ENCODE data around the gene SLC37A1.

SLC37A1 gene

GRCh38 chr21:42507418-42507817 is 6.2 kb upstream of the SLC37A1 start:
- DNase-seq (ENCODE audit: low spot score) = no peak

DNA sequence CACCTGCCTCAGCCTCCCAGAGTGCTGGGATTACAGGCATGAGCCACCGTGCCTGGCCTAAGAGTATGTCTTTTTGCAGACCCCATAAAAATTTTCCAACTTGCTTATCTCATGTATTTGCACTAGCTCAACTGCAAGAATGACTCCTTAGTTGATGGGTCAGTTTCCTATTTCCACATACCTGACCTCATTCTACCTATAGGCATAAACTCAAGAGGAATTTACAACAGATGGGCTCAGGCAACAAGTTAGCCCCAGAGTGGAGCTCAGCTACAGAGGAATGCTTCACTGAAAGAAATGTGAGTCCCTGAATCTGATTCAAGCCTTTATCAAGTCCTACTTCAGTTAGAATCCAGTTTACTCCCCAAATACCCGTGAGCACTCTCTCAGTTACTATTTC is 5.3 kb upstream of the SLC37A1 start:
- no peak for DNase-seq (ENCODE audit: low spot score)

DNA sequence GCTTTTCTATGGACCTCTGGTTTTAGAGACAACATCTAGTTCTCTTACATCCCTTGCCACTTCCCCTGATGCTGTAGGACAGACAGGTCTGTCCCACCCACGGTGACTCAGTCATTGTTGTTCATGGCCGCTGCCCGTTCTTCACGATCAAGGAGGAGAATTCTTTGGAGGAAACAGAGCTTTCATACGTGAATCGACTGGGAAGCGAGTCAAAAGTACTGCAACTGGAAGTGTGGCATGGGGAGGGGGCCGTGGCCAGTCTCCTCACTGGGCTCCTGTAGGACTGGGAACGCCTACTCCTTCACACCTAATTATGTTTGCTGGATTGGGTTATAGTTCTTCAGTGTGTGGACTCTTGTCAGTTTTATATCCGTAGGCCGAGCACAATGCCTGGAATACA is 4.4 kb upstream of the SLC37A1 start:
- DNase-seq (ENCODE audit: low spot score) = no peak

DNA sequence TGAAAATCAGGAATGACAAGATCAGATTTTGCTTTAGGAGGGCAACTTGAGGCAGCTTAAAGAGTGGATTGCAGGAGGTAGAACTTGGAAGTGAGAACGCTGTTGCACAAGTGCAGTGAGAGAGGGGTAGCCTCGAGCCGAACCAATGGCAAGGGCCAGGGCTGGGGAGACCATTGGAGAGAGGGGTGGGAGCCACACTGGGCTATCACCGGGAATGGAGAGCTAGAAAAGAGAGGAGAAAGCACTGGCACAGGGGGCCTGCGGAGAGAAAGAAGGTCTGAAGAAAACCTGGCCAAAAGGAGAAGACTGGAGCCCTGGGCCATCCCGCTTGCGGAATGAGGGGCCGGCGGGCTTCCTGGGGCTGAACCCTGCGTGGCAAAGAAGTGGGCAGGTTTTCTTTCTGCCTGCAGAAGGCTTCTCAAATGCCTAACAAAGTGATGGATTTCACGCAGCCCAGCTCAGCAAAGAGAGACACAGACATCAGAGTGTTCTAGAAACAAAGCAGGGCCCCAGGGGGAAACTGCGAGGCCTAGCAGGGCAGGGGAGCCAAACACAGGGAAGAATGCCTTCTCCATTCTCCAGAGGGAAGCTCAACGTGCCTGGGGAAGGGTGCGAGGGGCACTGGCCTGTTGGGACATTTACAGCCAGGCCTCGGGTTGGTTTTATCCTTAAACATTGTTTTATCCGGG is 1.2 kb upstream of the SLC37A1 start:
- no peak for DNase-seq (ENCODE audit: low spot score)

DNA sequence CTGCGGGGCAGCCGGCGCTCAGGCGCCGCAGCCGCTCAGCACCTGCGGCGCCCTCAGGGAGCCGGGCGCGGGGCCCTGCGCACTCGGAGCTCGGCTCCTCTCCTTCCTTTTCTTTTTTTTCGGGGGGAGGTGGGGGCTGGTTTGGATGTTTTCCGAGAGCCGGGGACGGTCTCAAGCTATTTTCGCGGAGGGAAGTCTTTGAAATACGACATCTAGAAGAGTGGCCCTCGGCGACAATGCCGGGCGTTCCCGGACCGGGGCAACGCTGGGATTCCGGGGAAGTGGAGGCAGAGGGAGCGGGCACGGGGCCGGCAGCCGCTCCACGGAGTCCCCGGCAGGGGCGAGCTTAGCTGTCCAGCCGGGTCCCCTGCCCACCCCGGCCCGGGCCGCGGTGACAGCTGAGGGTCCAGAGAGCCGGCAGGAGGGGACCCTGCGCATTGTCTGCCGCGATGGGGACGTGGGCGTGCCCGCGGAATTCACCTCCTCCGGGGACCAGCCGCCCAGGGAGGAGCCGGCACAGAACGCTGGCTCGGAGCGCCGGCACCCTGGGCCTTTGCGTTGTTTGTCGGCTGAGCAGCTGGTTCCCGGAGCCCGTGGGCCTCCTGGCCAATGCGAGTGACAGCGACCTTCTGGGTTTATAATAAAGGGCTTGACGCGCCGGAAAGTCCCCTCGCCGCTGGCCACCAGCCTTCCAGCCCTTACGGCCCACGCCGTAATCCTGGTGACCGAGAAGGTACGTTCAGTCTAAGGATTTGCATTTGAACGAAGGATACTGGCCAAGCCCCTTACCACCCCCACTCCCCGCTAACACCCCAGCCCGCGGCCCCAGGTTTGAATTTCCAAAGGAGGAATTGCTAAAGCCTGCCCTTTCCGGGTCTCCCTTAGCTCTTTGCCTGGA is 582 bp downstream of the SLC37A1 start:
- no peak for DNase-seq (ENCODE audit: low spot score)

- no peak for DNase-seq (ENCODE audit: low spot score)
Measured at GRCh38 chr21:42514883-42515228, 1.2 kb downstream of the SLC37A1 start.

GRCh38 chr21:42515708-42516502 is 2.3 kb downstream of the SLC37A1 start:
- DNase-seq (ENCODE audit: low spot score) = no peak

DNA sequence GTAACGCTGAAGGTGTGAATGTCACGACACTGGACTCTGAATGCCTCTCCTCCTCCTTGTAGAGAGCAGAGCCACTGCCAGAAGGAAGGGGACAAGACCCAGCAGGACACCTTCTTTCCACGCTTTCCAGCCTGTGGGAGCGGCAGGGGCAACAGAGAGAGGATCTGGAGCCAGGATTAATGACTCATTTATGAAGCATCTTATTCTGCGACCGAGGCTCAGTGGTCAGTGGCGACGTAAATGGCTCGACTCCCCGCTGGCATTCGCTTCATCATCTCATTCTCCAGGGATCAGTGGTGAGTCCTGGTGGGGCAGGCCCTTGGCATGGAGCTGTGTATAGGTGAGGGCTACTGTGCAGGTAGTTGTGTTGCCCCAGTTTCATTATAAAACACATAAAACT is 4.6 kb downstream of the SLC37A1 start:
- no peak for DNase-seq (ENCODE audit: low spot score)

- DNase-seq (ENCODE audit: low spot score) = no peak
Measured at GRCh38 chr21:42518626-42519025, 5.0 kb downstream of the SLC37A1 start.

DNA sequence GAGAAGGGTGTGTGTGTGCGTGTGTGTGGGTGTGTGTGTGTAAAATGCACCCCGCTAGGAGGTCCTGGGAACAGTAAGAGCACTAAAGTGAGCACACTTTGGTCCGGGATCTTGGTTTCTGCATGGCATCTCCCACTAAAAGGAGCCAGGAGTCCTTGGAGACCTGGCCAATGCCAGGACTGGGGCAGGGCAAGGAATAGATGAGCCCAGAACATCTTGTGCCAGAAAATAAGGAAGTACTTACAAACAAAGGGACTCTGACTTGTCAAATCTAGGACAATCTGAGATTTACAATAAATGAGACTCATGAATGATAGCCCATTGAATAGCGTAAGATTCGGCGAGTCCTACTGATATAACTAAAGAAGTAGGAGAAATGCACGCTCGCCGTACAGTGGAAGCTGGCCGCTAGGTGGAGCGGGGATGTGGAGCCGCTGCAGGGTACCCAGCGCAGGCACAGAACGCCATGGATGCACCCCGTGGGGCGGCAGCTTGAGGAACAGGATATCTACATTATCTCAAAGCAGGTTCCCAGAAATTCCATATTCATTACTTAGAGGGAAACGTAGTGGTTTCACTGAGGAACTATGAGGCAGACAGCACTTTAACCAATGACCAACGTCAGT is 7.1 kb downstream of the SLC37A1 start:
- DNase-seq (ENCODE audit: low spot score) = no peak

DNA sequence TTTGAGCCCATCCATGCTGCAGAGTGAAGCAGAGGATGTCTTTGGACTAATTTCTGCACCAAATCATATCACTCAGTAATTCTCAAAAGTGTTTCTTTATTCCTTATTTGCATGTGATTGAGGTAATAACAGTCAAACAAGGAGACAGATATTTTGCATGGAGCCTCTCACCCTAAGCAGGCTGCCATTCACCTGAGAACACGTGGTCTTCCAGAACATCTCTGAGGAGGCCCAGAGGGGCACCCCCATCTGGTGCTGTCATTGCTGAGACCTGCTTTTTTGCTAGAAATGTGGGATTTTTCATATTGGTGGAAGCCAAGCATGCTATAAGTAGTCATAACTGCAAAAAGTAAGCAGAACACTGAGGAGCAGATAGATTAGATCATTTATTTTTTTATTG is 7.7 kb downstream of the SLC37A1 start:
- no peak for DNase-seq (ENCODE audit: low spot score)

DNA sequence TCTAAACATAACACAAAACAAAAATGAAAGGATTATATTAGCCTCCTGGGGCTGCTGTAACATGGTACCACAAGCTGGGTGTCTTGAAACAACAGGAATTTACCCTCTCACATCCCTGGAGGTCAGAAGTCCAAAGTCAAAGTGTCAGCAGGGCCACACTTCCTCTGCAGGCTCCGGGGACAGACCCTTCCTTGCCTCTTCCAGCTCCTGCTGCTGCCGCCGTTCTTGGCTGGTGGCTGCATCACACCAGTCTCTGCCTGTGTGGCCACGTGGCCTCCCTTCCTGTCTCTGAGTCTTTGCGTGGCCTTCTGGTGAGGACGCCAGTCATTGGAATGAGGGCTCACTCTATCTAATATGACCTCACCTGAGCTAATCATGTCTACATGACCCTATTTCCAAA is 8.2 kb downstream of the SLC37A1 start:
- DNase-seq (ENCODE audit: low spot score) = no peak

DNA sequence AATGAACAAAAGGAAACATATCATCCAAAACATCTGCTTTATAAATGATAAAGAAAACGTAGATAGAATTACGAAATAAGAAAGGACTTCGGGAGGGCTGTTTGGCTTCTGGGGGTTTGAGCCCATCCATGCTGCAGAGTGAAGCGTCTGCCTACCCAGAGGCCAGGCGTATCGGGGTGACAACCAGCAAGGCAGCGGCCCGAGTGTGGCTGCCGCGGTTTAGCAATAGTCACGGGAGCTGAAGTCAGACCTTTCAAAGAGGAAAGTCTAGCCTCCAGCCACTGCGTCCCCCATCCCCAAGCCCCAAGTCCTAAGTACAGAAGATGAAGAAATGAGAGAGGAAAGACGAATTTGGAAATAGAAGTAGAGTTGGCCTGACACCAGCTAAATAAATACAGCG is 8.6 kb downstream of the SLC37A1 start:
- DNase-seq (ENCODE audit: low spot score) = no peak

- DNase-seq (ENCODE audit: low spot score) = no peak
Measured at GRCh38 chr21:42522771-42523170, 9.1 kb downstream of the SLC37A1 start.

DNA sequence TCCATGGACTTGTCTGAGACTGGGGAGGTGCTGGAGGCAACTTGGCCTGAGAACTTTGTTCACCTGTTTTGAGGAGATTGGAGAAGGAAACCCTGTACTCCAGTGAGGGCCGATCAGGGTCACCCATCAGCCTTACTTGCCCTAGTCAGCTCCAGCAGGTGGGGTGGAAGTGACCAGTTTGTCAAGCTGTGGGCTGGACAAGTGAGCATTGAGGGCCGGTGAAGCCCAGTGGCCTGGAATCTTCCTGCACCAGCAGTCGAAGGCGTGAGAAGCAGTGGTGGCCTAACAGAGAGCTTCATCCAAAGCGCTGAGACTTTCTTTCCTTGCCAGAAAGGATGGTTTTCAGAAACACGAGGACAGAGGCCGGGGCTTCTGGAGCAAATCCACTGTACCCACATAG is 9.6 kb downstream of the SLC37A1 start:
- no peak for DNase-seq (ENCODE audit: low spot score)

DNA sequence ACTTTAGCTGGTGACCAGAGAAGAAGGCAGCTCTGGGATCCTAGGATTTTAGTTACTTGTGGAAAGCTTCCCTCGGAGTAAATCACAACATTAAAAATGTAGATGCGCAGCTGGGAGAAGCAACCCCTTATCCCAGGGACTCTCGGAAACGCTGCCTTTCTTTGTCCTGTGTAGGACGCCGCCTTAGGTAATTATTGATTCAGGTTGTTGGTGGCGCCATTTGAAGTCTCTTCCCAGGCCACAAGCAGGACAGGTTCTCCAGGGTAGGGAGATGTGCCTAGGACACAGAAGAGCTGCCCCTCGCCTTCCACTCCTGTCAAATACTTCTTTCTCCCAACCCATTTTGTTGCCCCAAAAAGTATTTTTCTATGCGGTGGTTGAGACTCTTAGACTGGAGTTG is 10.3 kb downstream of the SLC37A1 start:
- no peak for DNase-seq (ENCODE audit: low spot score)

DNA sequence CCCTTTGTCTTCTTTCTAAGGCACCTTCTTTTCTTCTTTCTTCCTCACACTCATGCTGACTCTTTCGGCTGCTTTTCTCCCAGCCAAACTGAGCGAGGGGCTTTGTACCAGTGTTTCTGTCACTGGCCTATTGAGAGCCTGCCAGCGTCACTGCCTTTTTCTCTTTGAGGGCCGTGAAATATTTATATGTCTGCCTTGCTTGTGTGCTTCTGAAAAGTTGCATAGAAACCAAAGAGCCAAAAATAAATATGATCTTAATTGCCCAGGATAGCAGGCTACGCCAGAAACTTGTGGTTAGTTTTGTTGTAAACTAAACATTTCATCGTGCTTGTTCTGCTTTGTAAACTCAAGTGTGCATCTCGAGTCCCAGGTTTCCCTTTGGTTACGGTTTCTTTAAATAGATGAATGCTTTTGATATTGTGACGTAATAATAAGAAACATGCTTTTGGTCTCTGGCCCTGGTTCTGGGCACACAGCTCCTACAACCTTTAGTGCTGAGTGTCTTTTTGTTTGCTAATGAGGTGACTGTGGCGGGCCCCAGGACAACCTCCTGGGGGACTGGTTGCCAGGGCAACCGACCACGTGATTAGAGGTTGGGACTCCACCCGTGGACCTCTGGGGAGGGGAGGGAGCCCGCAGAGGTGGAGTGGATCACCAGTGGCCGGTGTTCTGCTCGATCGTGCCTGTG is 10.8 kb downstream of the SLC37A1 start:
- no peak for DNase-seq (ENCODE audit: low spot score)

DNA sequence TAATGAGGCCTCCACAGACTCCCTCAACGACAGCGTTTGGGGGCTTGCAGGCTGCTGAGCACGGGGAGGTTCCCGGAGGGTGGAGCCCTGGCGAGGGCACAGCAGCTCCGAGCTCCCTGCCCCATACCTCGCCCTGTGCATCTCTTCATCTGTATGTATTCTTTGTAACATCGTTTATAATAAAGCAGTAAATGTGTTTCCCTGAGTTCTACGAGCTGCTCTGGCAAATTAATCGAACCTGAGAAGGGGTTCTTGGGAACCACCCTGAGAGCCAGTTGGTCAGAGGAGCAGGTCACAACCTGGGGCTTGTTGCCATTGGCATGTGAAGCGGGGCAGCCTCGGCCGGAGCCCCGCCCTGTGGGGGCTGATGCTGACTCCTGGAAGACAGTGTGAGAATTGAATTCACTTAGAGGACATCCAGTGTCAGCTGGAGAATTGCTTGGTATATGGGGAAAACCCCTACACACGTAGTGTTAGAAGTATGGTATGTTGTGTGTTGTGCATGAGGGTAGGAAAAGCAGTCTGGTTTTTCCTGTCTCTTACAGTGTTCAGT is 11.5 kb downstream of the SLC37A1 start:
- no peak for DNase-seq (ENCODE audit: low spot score)

GRCh38 chr21:42525676-42526378 is 12.2 kb downstream of the SLC37A1 start:
- no peak for DNase-seq (ENCODE audit: low spot score)

- DNase-seq (ENCODE audit: low spot score) = no peak
Measured at GRCh38 chr21:42526379-42526727, 12.7 kb downstream of the SLC37A1 start.

DNA sequence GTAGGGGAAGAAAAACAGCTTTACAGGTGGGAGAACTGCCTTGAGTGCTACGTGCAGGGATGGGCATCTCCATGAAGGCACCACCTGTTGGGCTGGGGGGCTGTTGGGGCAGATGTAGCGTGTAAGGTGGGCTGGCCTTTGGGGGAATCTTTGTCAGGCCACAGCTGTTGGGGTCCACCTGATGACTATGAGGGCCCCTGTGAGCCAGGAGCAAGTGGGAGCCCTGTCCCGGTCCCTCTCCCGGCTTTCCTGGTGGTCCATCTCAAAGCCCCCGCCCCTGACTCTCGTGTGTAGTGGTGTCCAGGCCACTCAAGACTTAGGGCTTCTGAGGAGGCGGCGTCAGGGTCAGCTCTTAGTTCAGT is 13.5 kb downstream of the SLC37A1 start:
- DNase-seq (ENCODE audit: low spot score) = no peak

Data from pons (tissue), 1 donor.